Central memory CD8-positive, alpha-beta T cell (primary cell): Measurements from ENCODE around the gene DLGAP1.

Experiments used
- ATAC-seq: fragments of 150-1000 bp; cut with Tn5 transposase; replicated peaks from 2 replicates; pipeline ENCODE4 v1.10.0; 2022; ENCODE audit warnings: mild to moderate bottlenecking, moderate FRiP score, moderate number of reproducible peaks; ENCODE audit not compliant: poor library complexity, severe bottlenecking; ENCODE audit errors: extremely low read depth
- DNase-seq, 2 donors: peaks; one replicate each; pipeline ENCODE4 v3.0.0; 2021; ENCODE audit warnings: low spot score in 2 of 2
- H3K27ac Mint-ChIP-seq: one replicate; pipeline ENCODE4 v1.8.0; 2022; ENCODE audit warnings: low read depth, mild to moderate bottlenecking, moderate library complexity, mixed read lengths
- H3K27me3 Mint-ChIP-seq: one replicate; pipeline ENCODE4 v1.8.0; 2022; ENCODE audit warnings: mixed read lengths
- H3K36me3 Mint-ChIP-seq: one replicate; pipeline ENCODE4 v1.8.0; 2022; ENCODE audit warnings: mild to moderate bottlenecking, moderate library complexity, mixed read lengths; ENCODE audit not compliant: insufficient read depth
- H3K4me1 Mint-ChIP-seq: one replicate; pipeline ENCODE4 v1.8.0; 2022; ENCODE audit warnings: mixed read lengths
- H3K4me3 Mint-ChIP-seq: one replicate; pipeline ENCODE4 v1.8.0; 2022; ENCODE audit warnings: mild to moderate bottlenecking, moderate library complexity, mixed read lengths
- H3K9me3 Mint-ChIP-seq: one replicate; pipeline ENCODE4 v1.8.0; 2022; ENCODE audit warnings: mixed read lengths

The DLGAP1 gene

GRCh38 chr18:4224031-4224704, 230.9 kb downstream of the DLGAP1 start:
- peaks cover 26% of the 10 kb centered on the region for H3K9me3 Mint-ChIP-seq
- no peaks in the 10 kb centered on the region for H3K36me3 Mint-ChIP-seq
- no peaks in the 10 kb centered on the region for H3K27me3 Mint-ChIP-seq
- no peak overlapping the region for H3K4me3 Mint-ChIP-seq
- H3K4me1 Mint-ChIP-seq = no peaks in the 10 kb centered on the region
- no peak overlapping the region for H3K27ac Mint-ChIP-seq
- ATAC-seq (no peak), DNase-seq (no peak)

GRCh38 chr18:4211111-4211837, 243.8 kb downstream of the DLGAP1 start:
- Mint-ChIP-seq H3K4me3 (no peak overlapping the region), H3K4me1 (no peaks in the 10 kb centered on the region), H3K27ac (no peak overlapping the region), H3K36me3 (no peaks in the 10 kb centered on the region), H3K9me3 (peaks cover 23% of the 10 kb centered on the region), H3K27me3 (no peaks in the 10 kb centered on the region)
- ATAC-seq (no peak), DNase-seq (no peak)

- H3K36me3 Mint-ChIP-seq = no peaks in the 10 kb centered on the region
- H3K27ac Mint-ChIP-seq = no peak overlapping the region
- no peaks in the 10 kb centered on the region for H3K4me1 Mint-ChIP-seq
- ATAC-seq = no peak
- no peaks in the 10 kb centered on the region for H3K27me3 Mint-ChIP-seq
- DNase-seq = no peak
- H3K9me3 Mint-ChIP-seq = peaks cover 20% of the 10 kb centered on the region
- no peak overlapping the region for H3K4me3 Mint-ChIP-seq
These were observed 246.7 kb downstream of the DLGAP1 start for GRCh38 chr18:4208366-4208765.

GRCh38 chr18:4207383-4207985, 247.6 kb downstream of the DLGAP1 start:
- Mint-ChIP-seq H3K9me3 (peaks cover 21% of the 10 kb centered on the region), H3K36me3 (no peaks in the 10 kb centered on the region), H3K4me3 (no peak overlapping the region), H3K27ac (no peak overlapping the region), H3K27me3 (no peaks in the 10 kb centered on the region), H3K4me1 (no peaks in the 10 kb centered on the region)
- DNase-seq (no peak), ATAC-seq (no peak)

- no peak for ATAC-seq
- H3K27me3 Mint-ChIP-seq = no peaks in the 10 kb centered on the region
- no peak overlapping the region for H3K27ac Mint-ChIP-seq
- H3K36me3 Mint-ChIP-seq = no peaks in the 10 kb centered on the region
- no peak overlapping the region for H3K4me3 Mint-ChIP-seq
- no peak for DNase-seq
- no peaks in the 10 kb centered on the region for H3K4me1 Mint-ChIP-seq
- peaks cover 25% of the 10 kb centered on the region for H3K9me3 Mint-ChIP-seq
These were observed 250.7 kb downstream of the DLGAP1 start for GRCh38 chr18:4204438-4204720.

- H3K9me3 Mint-ChIP-seq = peaks cover 25% of the 10 kb centered on the region
- H3K4me3 Mint-ChIP-seq = no peak overlapping the region
- H3K27ac Mint-ChIP-seq = no peak overlapping the region
- ATAC-seq = no peak
- no peaks in the 10 kb centered on the region for H3K4me1 Mint-ChIP-seq
- no peaks in the 10 kb centered on the region for H3K27me3 Mint-ChIP-seq
- DNase-seq = no peak
- no peaks in the 10 kb centered on the region for H3K36me3 Mint-ChIP-seq
These were observed 251.3 kb downstream of the DLGAP1 start for GRCh38 chr18:4203568-4204437.

- no peak overlapping the region for H3K27ac Mint-ChIP-seq
- no peaks in the 10 kb centered on the region for H3K36me3 Mint-ChIP-seq
- H3K4me1 Mint-ChIP-seq = no peaks in the 10 kb centered on the region
- DNase-seq = no peak
- no peak for ATAC-seq
- H3K4me3 Mint-ChIP-seq = no peak overlapping the region
- no peaks in the 10 kb centered on the region for H3K27me3 Mint-ChIP-seq
- H3K9me3 Mint-ChIP-seq = peaks cover 16% of the 10 kb centered on the region
These were observed 254.7 kb downstream of the DLGAP1 start for GRCh38 chr18:4200399-4200798.

GRCh38 chr18:4198956-4199355, 256.2 kb downstream of the DLGAP1 start:
- DNase-seq (no peak), ATAC-seq (no peak)
- Mint-ChIP-seq H3K36me3 (no peaks in the 10 kb centered on the region), H3K27me3 (no peaks in the 10 kb centered on the region), H3K27ac (no peak overlapping the region), H3K4me1 (no peaks in the 10 kb centered on the region), H3K4me3 (no peak overlapping the region), H3K9me3 (peaks cover 16% of the 10 kb centered on the region)

GRCh38 chr18:4196351-4196750, 258.8 kb downstream of the DLGAP1 start:
- Mint-ChIP-seq H3K4me3 (no peak overlapping the region), H3K27ac (no peak overlapping the region), H3K27me3 (no peaks in the 10 kb centered on the region), H3K36me3 (no peaks in the 10 kb centered on the region), H3K4me1 (no peaks in the 10 kb centered on the region), H3K9me3 (peaks cover 10% of the 10 kb centered on the region)
- ATAC-seq (no peak), DNase-seq (no peak)

GRCh38 chr18:4193086-4193485, 262.0 kb downstream of the DLGAP1 start:
- no peak overlapping the region for H3K4me3 Mint-ChIP-seq

GRCh38 chr18:4181882-4182568, 273.1 kb downstream of the DLGAP1 start:
- Mint-ChIP-seq H3K27me3 (no peaks in the 10 kb centered on the region), H3K27ac (no peak overlapping the region), H3K4me3 (no peak overlapping the region), H3K4me1 (no peaks in the 10 kb centered on the region), H3K36me3 (no peaks in the 10 kb centered on the region), H3K9me3 (peaks cover 5% of the 10 kb centered on the region)
- ATAC-seq = no peak
- DNase-seq = no peak

More at GRCh38 chr18:4193086-4193485, 262.0 kb downstream of the DLGAP1 start:
- DNase-seq (no peak), ATAC-seq (no peak)
- Mint-ChIP-seq H3K27ac (no peak overlapping the region), H3K4me1 (no peaks in the 10 kb centered on the region), H3K27me3 (no peaks in the 10 kb centered on the region), H3K9me3 (peaks cover 16% of the 10 kb centered on the region), H3K36me3 (no peaks in the 10 kb centered on the region)

- no peaks in the 10 kb centered on the region for H3K4me1 Mint-ChIP-seq
- peaks cover 11% of the 10 kb centered on the region for H3K9me3 Mint-ChIP-seq
- H3K27ac Mint-ChIP-seq = no peak overlapping the region
- ATAC-seq (no peak), DNase-seq (no peak)
- no peaks in the 10 kb centered on the region for H3K27me3 Mint-ChIP-seq
- H3K36me3 Mint-ChIP-seq = no peaks in the 10 kb centered on the region
- H3K4me3 Mint-ChIP-seq = no peak overlapping the region
These were observed 274.0 kb downstream of the DLGAP1 start for GRCh38 chr18:4181086-4181485.
